HCT116 (cell line): ENCODE data around the gene HOXA13. TPM values are rescaled to one million over a fixed set of nuclear protein-coding genes. Genes with fewer than 3 reads are reported as not detected.

Source experiments
- ATAC-seq: fragments of 200-7000 bp; cut with Tn5 transposase; 2 replicates; pipeline ENCODE4 v1.9.1; 2020; ENCODE audit warnings: mild to moderate bottlenecking, moderate library complexity
- BruUV-seq: library from RNA; stranded (reverse); fragments of 400-500 nt; replicated peaks from 2 replicates; lab custom pipeline; 2021; lab: Mats Ljungman, UMichigan
- CTCF ChIA-PET: fragments of 300-600 bp; sonication (Branson Sonifier 250); formaldehyde crosslinking; loops from one replicate; lab custom pipeline; 2021; ENCODE audit warnings: antibody characterized with exemption; lab: Charles Lee
- POLR2A ChIA-PET: fragments of 300-600, 350-600 bp; sonication (Branson Sonifier 250); formaldehyde crosslinking; loops from one replicate; lab custom pipeline; 2021; ENCODE audit warnings: antibody characterized with exemption; lab: Charles Lee
- RAD21 ChIA-PET, 2 experiments: fragments of 300-600 bp; sonication (Branson Sonifier 250); formaldehyde crosslinking; loops; one replicate each; lab custom pipeline; 2023; ENCODE audit warnings: low total read pairs in 2 of 2; ENCODE audit not compliant: uncharacterized antibody in 2 of 2, unreplicated experiment in 2 of 2, low non-redundant PET in 1 of 2; lab: Charles Lee
- DNase-seq: peaks from one replicate; pipeline ENCODE4 v3.0.0-alpha.2; 2010; ENCODE audit warnings: low read depth, low spot score
- H2AFZ ChIP-seq: fragments of 200-600 bp; shearing (Covaris generic), sonication (generic); 2 replicates; pipeline ENCODE4 v1.6.1; 2017; ENCODE audit warnings: low read depth, mixed run types, mixed read lengths, antibody characterized with exemption, low read length; ENCODE audit not compliant: poor library complexity, severe bottlenecking
- H3K27ac ChIP-seq: 2 replicates; pipeline ENCODE4 v1.5.1; 2012; ENCODE audit warnings: low read depth, low read length
- H3K27me3 ChIP-seq: fragments of 200-600 bp; sonication (generic); 2 replicates; pipeline ENCODE4 v1.6.1; 2016; ENCODE audit warnings: mixed run types, low read length, mixed read lengths; ENCODE audit not compliant: insufficient read depth
- H3K36me3 ChIP-seq, 2 experiments: fragments of 200-500 bp in 1 of 2; fragments of 200-600 bp in 1 of 2; sonication (Bioruptor generic) in 1 of 2; sonication (generic) in 1 of 2; 2 replicates each; pipeline versions ENCODE4 v1.5.1 to v1.6.1; 2014 to 2016; ENCODE audit warnings: low read length in 2 of 2, inconsistent platforms in 1 of 2, mixed read lengths in 1 of 2, mixed run types in 1 of 2; ENCODE audit not compliant: insufficient read depth in 2 of 2, control insufficient read depth in 1 of 2
- H3K4me1 ChIP-seq, 2 experiments: fragments of 200-600 bp in 1 of 2; sonication (generic) in 1 of 2; 2 replicates each; pipeline versions ENCODE4 v1.5.1 to v1.6.1; 2012 to 2017; ENCODE audit warnings: low read length in 2 of 2, inconsistent platforms in 1 of 2, mild to moderate bottlenecking in 1 of 2, mixed read lengths in 1 of 2, mixed run types in 1 of 2, moderate library complexity in 1 of 2; ENCODE audit not compliant: insufficient read depth in 2 of 2, control insufficient read depth in 1 of 2
- H3K4me2 ChIP-seq: fragments of 200-600 bp; sonication (generic); 2 replicates; pipeline ENCODE4 v1.6.1; 2017; ENCODE audit warnings: mixed run types, low read length, mixed read lengths
- H3K4me3 ChIP-seq, 2 experiments: fragments of 200-600 bp in 1 of 2; sonication (generic) in 1 of 2; replicated peaks in 1 of 2; 2 replicates each; pipeline ENCODE4 v1.5.1; 2011 to 2016; ENCODE audit warnings: low read length in 2 of 2, control low read depth in 1 of 2, low read depth in 1 of 2, mild to moderate bottlenecking in 1 of 2, mixed read lengths in 1 of 2, mixed run types in 1 of 2
- H3K79me2 ChIP-seq: fragments of 200-600 bp; sonication (generic); 2 replicates; pipeline ENCODE4 v1.6.1; 2017; ENCODE audit warnings: mild to moderate bottlenecking, mixed run types, low read length, moderate library complexity, mixed read lengths; ENCODE audit not compliant: insufficient read depth
- H3K9ac ChIP-seq: fragments of 200-600 bp; sonication (generic); 2 replicates; pipeline ENCODE4 v1.6.1; 2016; ENCODE audit warnings: low read length, mixed read lengths
- H3K9me2 ChIP-seq: fragments of 200-600 bp; sonication (generic), shearing (Covaris generic); 2 replicates; pipeline ENCODE4 v1.6.1; 2017; ENCODE audit warnings: mixed run types, mild to moderate bottlenecking, moderate library complexity; ENCODE audit not compliant: insufficient read depth
- H3K9me3 ChIP-seq, 2 experiments: fragments of 200-500 bp in 1 of 2; fragments of 200-600 bp in 1 of 2; sonication (Bioruptor generic) in 1 of 2; sonication (generic) in 1 of 2; 2 replicates each; pipeline ENCODE4 v1.6.1; 2014 to 2017; ENCODE audit warnings: low read length in 2 of 2, mixed read lengths in 2 of 2, inconsistent platforms in 1 of 2, low read depth in 1 of 2, mild to moderate bottlenecking in 1 of 2, mixed run types in 1 of 2, moderate library complexity in 1 of 2; ENCODE audit not compliant: control insufficient read depth in 1 of 2, insufficient read depth in 1 of 2
- H4K20me1 ChIP-seq: fragments of 200-600 bp; sonication (generic), shearing (Covaris generic); 2 replicates; pipeline ENCODE4 v1.6.1; 2017; ENCODE audit warnings: mixed run types, mild to moderate bottlenecking, moderate library complexity; ENCODE audit not compliant: insufficient read depth
- CBX3 ChIP-seq: IDR thresholded peaks from 2 replicates; pipeline ENCODE4 v1.6.1; 2012; ENCODE audit warnings: low read depth
- ELF1 ChIP-seq: IDR thresholded peaks from 2 replicates; pipeline ENCODE4 v1.6.1; 2012; ENCODE audit warnings: low read depth, borderline replicate concordance
- EZH2 ChIP-seq: fragments of 200-600 bp; sonication (generic); IDR thresholded peaks from 2 replicates; pipeline ENCODE4 v1.6.1; 2017; ENCODE audit warnings: antibody characterized with exemption, mixed run types
- MAX ChIP-seq: IDR thresholded peaks from 2 replicates; pipeline ENCODE4 v1.6.1; 2012
- POLR2AphosphoS5 ChIP-seq: IDR thresholded peaks from 2 replicates; pipeline ENCODE4 v1.6.1; 2011; ENCODE audit warnings: mild to moderate bottlenecking, low read depth, low read length, moderate library complexity
- RAD21 ChIP-seq: IDR thresholded peaks from 2 replicates; pipeline ENCODE4 v1.6.1; 2012; ENCODE audit warnings: low read depth, mild to moderate bottlenecking
- SIN3A ChIP-seq: IDR thresholded peaks from 2 replicates; pipeline ENCODE4 v1.6.1; 2012; ENCODE audit warnings: low read depth
- SP1 ChIP-seq: IDR thresholded peaks from 2 replicates; pipeline ENCODE4 v1.6.1; 2012; ENCODE audit warnings: low read depth
- intact Hi-C: fragments of 100-400 bp; cut with micrococcal nuclease; formaldehyde crosslinking; loops from 2 replicates; pipeline ENCODE4 v1.10.0; 2022
- total RNA-seq: library from RNA; stranded (reverse); gene quantifications from one replicate; pipeline ENCODE4 v1.2.1, GENCODE V29; 2021; ENCODE audit not compliant: unreplicated experiment
- TF ChIP-seq, protein P1 (sequence below): IDR thresholded peaks from 2 replicates; pipeline ENCODE4 v1.6.1; 2012
- TF ChIP-seq, protein P2 (sequence below): IDR thresholded peaks from 2 replicates; pipeline ENCODE4 v1.6.1; 2012; ENCODE audit warnings: low read depth
- TF ChIP-seq, protein P3 (sequence below): IDR thresholded peaks from 2 replicates; pipeline ENCODE4 v1.6.1; 2011; ENCODE audit warnings: mild to moderate bottlenecking, low read length, moderate library complexity; ENCODE audit not compliant: insufficient replicate concordance; ENCODE audit errors: extremely low read depth

HOXA13 gene
- total RNA-seq, 1 experiment from 2014 or later = 3.6 TPM

DNA sequence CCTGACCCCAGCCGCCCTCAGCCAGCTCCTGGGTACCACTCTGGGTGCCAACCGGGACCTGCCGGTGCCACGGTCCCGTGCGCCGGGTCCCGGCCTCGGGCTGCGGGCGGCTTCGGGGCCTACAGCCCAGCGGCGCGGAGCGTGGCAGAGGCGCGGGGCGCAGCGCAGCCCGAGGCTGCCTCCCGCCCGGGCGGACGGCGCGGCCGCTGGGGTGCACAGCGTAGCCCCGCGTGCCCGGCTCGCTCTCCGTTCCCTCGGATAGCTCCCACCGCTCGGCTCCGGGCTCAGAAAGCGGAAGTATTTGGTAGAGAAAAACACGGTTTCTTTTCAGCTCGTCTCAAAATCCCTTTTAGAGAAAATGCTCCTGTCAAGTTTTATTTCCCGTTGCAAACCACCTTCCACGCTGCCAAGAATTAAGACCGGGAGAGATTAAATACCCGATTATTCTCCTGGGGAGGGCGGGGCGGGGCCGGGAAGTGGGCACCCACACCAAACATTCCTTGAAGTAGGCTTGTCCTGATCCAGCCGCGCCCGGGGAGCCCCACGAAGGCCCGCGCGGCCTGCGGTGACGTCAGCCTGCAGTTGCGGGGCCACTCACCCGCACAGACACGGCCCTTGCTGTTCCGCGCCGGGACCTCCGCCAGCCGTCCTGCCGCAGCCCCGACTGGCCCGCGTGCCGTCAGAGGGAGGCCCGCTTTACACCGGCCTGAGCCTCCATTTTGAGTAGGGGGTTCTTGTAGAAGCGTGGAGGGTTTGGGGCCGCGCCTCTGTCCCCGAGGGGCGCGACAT, 7.2 kb downstream of the HOXA13 start:
- intact Hi-C loops = loop anchor here (10.0 kb wide), 2 partner anchors 552 to 1432 kb away; partner anchors contain the start of gene TAX1BP1
- no peaks in the 10 kb centered on the region for H3K27me3 ChIP-seq
- H3K79me2 ChIP-seq = no peaks in the 10 kb centered on the region
- H3K4me3 ChIP-seq = no peak overlapping the region
- H3K9ac ChIP-seq = no peak overlapping the region
- no peaks in the 10 kb centered on the region for H3K9me2 ChIP-seq
- POLR2A ChIA-PET = no interaction called here
- H3K9me3 ChIP-seq = no peaks in the 10 kb centered on the region
- no peaks in the 10 kb centered on the region for H3K4me1 ChIP-seq
- CTCF ChIA-PET = interaction anchor here (0.9 kb wide), 1 partner anchor 13 kb away, joined by 3 read pairs; no protein-coding TSS in a partner anchor
- no peak overlapping the region for H3K4me2 ChIP-seq
- no peaks in the 10 kb centered on the region for H3K36me3 ChIP-seq
- no peak for DNase-seq
- H4K20me1 ChIP-seq = no peaks in the 10 kb centered on the region
- H3K27ac ChIP-seq = no peak overlapping the region
- RAD21 ChIA-PET = no interaction called here
- TF ChIP-seq ELF1 (no peak), MAX (no peak), EZH2 (no peak), SP1 (no peak), CBX3 (no peak), RAD21 (no peak), SIN3A (no peak), POLR2AphosphoS5 (no peak)
- TF ChIP-seq, protein P1, sequence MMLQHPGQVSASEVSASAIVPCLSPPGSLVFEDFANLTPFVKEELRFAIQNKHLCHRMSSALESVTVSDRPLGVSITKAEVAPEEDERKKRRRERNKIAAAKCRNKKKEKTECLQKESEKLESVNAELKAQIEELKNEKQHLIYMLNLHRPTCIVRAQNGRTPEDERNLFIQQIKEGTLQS = no peak
- TF ChIP-seq, protein P2, sequence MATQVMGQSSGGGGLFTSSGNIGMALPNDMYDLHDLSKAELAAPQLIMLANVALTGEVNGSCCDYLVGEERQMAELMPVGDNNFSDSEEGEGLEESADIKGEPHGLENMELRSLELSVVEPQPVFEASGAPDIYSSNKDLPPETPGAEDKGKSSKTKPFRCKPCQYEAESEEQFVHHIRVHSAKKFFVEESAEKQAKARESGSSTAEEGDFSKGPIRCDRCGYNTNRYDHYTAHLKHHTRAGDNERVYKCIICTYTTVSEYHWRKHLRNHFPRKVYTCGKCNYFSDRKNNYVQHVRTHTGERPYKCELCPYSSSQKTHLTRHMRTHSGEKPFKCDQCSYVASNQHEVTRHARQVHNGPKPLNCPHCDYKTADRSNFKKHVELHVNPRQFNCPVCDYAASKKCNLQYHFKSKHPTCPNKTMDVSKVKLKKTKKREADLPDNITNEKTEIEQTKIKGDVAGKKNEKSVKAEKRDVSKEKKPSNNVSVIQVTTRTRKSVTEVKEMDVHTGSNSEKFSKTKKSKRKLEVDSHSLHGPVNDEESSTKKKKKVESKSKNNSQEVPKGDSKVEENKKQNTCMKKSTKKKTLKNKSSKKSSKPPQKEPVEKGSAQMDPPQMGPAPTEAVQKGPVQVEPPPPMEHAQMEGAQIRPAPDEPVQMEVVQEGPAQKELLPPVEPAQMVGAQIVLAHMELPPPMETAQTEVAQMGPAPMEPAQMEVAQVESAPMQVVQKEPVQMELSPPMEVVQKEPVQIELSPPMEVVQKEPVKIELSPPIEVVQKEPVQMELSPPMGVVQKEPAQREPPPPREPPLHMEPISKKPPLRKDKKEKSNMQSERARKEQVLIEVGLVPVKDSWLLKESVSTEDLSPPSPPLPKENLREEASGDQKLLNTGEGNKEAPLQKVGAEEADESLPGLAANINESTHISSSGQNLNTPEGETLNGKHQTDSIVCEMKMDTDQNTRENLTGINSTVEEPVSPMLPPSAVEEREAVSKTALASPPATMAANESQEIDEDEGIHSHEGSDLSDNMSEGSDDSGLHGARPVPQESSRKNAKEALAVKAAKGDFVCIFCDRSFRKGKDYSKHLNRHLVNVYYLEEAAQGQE = no peak
- TF ChIP-seq, protein P3, sequence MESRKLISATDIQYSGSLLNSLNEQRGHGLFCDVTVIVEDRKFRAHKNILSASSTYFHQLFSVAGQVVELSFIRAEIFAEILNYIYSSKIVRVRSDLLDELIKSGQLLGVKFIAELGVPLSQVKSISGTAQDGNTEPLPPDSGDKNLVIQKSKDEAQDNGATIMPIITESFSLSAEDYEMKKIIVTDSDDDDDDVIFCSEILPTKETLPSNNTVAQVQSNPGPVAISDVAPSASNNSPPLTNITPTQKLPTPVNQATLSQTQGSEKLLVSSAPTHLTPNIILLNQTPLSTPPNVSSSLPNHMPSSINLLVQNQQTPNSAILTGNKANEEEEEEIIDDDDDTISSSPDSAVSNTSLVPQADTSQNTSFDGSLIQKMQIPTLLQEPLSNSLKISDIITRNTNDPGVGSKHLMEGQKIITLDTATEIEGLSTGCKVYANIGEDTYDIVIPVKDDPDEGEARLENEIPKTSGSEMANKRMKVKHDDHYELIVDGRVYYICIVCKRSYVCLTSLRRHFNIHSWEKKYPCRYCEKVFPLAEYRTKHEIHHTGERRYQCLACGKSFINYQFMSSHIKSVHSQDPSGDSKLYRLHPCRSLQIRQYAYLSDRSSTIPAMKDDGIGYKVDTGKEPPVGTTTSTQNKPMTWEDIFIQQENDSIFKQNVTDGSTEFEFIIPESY = no peak
- BruUV-seq = no TSS peak
- H2AFZ ChIP-seq = no peak overlapping the region
- no peak for ATAC-seq
